Smooth muscle cell (in vitro differentiated cells): ENCODE measurements around the gene GCLM. TPM values are rescaled to one million over a fixed set of nuclear protein-coding genes. Genes with fewer than 3 reads are reported as not detected.
A peak's percentile ranks its signal among the peaks of the same experiment; 100 is the strongest.

Source experiments
- DNase-seq: peaks from one replicate; lab custom pipeline; 2025; ENCODE audit not compliant: unreplicated experiment; lab: John Stamatoyannopoulos, UW
- H2AFZ ChIP-seq: fragments of 200-600 bp; sonication (generic); 2 replicates; pipeline ENCODE4 v1.6.0; 2016; ENCODE audit warnings: antibody characterized with exemption, low read depth, mild to moderate bottlenecking
- H3F3A ChIP-seq: fragments of 200-600 bp; sonication (generic); 2 replicates; pipeline ENCODE4 v1.6.0; 2017; ENCODE audit warnings: antibody characterized with exemption, low read depth
- H3K27ac ChIP-seq: fragments of 200-600 bp; sonication (generic); 2 replicates; pipeline ENCODE4 v1.5.1; 2016; ENCODE audit warnings: low read depth, mild to moderate bottlenecking
- H3K27me3 ChIP-seq: fragments of 200-600 bp; sonication (generic); 2 replicates; pipeline ENCODE4 v1.6.1; 2016; ENCODE audit warnings: low read depth, mild to moderate bottlenecking
- H3K36me3 ChIP-seq: fragments of 200-600 bp; sonication (generic); 2 replicates; pipeline ENCODE4 v1.5.1; 2016; ENCODE audit warnings: low read depth
- H3K4me1 ChIP-seq: fragments of 200-600 bp; sonication (generic); 2 replicates; pipeline ENCODE4 v1.5.1; 2016; ENCODE audit warnings: low read depth
- H3K4me2 ChIP-seq: fragments of 200-600 bp; sonication (generic); 2 replicates; pipeline ENCODE4 v1.6.0; 2016; ENCODE audit warnings: mild to moderate bottlenecking
- H3K4me3 ChIP-seq: fragments of 200-600 bp; sonication (generic); 2 replicates; pipeline ENCODE4 v1.5.1; 2016; ENCODE audit warnings: mild to moderate bottlenecking
- H3K79me2 ChIP-seq: fragments of 200-600 bp; sonication (generic); 2 replicates; pipeline ENCODE4 v1.6.0; 2016; ENCODE audit warnings: low read depth, mild to moderate bottlenecking
- H3K9ac ChIP-seq: fragments of 200-600 bp; sonication (generic); 2 replicates; pipeline ENCODE4 v1.6.0; 2016; ENCODE audit warnings: low read depth
- H3K9me3 ChIP-seq: fragments of 200-600 bp; sonication (generic); replicated peaks from 2 replicates; pipeline ENCODE4 v1.5.1; 2016; ENCODE audit warnings: low read depth
- H4K20me1 ChIP-seq: fragments of 200-600 bp; sonication (generic); 2 replicates; pipeline ENCODE4 v1.6.0; 2016; ENCODE audit warnings: low read depth
- WGBS: methylation state at CpG from one replicate; pipeline ENCODE4 v1.1.7; 2016; ENCODE audit warnings: low lambda C conversion rate; 5-methylcytosine and 5-hydroxymethylcytosine counted together
- polyA plus RNA-seq: library from polyadenylated mRNA; unstranded; fragments of >200 nt; fragmentation: Nextera tagmentation; extraction: Ambion mirVana; gene quantifications from 2 replicates; pipeline ENCODE4 v1.2.1, GENCODE V29; 2016
- total RNA-seq: library from RNA; depleted of rRNA; stranded (reverse); fragments of >200 nt; gene quantifications from 2 replicates; pipeline ENCODE4 v1.2.3, GENCODE V29; 2014
- TF ChIP-seq, protein P1 (sequence below): fragments of 200-600 bp; sonication (generic); IDR thresholded peaks from 2 replicates; pipeline ENCODE4 v1.5.1; 2017; ENCODE audit warnings: borderline replicate concordance, mild to moderate bottlenecking, antibody characterized with exemption; ENCODE audit not compliant: insufficient read depth, poor library complexity, severe bottlenecking

Gene GCLM
- total and polyA plus RNA-seq, 2 experiments from 2014 or later: 9.7 to 15.9 TPM

- H3K4me1 ChIP-seq: peaks cover 9% of the 10 kb centered on the region
- peak within 1 kb of the TSS; percentile 81 for H3K4me2 ChIP-seq
- peaks cover 8% of the 10 kb centered on the region for H3F3A ChIP-seq
- peak; percentile 50 for DNase-seq
- peak within 1 kb of the TSS; percentile 63 for H2AFZ ChIP-seq
- peaks cover 8% of the 10 kb centered on the region for H4K20me1 ChIP-seq
- WGBS: 2% methylated on average over 50 of the region's 50 CpGs
- peak within 1 kb of the TSS; percentile 90 for H3K9ac ChIP-seq
- H3K27ac ChIP-seq: peak within 1 kb of the TSS; percentile 85
- peaks cover 33% of the 10 kb centered on the region for H3K79me2 ChIP-seq
- no peaks in the 10 kb centered on the region for H3K9me3 ChIP-seq
- TF ChIP-seq, protein P1, sequence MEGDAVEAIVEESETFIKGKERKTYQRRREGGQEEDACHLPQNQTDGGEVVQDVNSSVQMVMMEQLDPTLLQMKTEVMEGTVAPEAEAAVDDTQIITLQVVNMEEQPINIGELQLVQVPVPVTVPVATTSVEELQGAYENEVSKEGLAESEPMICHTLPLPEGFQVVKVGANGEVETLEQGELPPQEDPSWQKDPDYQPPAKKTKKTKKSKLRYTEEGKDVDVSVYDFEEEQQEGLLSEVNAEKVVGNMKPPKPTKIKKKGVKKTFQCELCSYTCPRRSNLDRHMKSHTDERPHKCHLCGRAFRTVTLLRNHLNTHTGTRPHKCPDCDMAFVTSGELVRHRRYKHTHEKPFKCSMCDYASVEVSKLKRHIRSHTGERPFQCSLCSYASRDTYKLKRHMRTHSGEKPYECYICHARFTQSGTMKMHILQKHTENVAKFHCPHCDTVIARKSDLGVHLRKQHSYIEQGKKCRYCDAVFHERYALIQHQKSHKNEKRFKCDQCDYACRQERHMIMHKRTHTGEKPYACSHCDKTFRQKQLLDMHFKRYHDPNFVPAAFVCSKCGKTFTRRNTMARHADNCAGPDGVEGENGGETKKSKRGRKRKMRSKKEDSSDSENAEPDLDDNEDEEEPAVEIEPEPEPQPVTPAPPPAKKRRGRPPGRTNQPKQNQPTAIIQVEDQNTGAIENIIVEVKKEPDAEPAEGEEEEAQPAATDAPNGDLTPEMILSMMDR: no peak
- H3K4me3 ChIP-seq: peak within 1 kb of the TSS; percentile 73
- H3K27me3 ChIP-seq: no peaks in the 10 kb centered on the region
- no peaks in the 10 kb centered on the region for H3K36me3 ChIP-seq
These were observed 30.2 kb downstream of the GCLM start, which contains the start of gene DNTTIP2 for GRCh38 chr1:93878889-93879586. Gene DNTTIP2, minus strand, starts transcription at chr1:93879206. Its CDS starts 58 bp downstream, at chr1:93879148.

DNA sequence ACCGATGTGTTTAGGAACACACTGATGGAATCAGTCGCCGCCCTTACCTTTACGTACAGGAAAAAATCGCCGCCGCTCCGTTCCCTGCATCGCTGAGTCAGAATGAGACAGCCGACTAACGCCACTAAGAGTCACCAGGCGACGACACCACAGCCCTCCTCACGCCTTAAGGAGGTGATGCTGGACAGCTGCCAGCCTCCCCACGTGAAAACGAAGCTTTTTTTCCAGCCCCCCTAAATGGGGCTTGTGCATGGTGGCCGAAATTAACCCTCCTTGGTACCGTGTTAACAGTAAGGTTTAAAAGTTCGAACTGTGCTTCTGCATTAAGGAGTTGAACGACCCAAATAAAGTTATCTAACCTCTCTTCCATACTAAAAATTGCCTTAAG lies 30.7 kb downstream of the GCLM start:
- no peaks in the 10 kb centered on the region for H3K27me3 ChIP-seq
- DNase-seq: peak; percentile 1
- peaks cover 8% of the 10 kb centered on the region for H3F3A ChIP-seq
- no peaks in the 10 kb centered on the region for H3K9me3 ChIP-seq
- H3K4me2 ChIP-seq: peak overlapping the region; percentile 81
- WGBS: 1% methylated on average over 20 of the region's 20 CpGs
- peak overlapping the region; percentile 85 for H3K27ac ChIP-seq
- H3K79me2 ChIP-seq: peaks cover 36% of the 10 kb centered on the region
- H3K36me3 ChIP-seq: peaks cover 5% of the 10 kb centered on the region
- H2AFZ ChIP-seq: peak overlapping the region; percentile 63
- TF ChIP-seq, protein P1: no peak
- peak overlapping the region; percentile 73 for H3K4me3 ChIP-seq
- peaks cover 14% of the 10 kb centered on the region for H4K20me1 ChIP-seq
- peaks cover 9% of the 10 kb centered on the region for H3K4me1 ChIP-seq
- H3K9ac ChIP-seq: peak overlapping the region; percentile 90

- TF ChIP-seq, protein P1: no peak
- peak overlapping the region; percentile 81 for H3K4me2 ChIP-seq
- H3K4me1 ChIP-seq: peaks cover 9% of the 10 kb centered on the region
- peak overlapping the region; percentile 85 for H3K27ac ChIP-seq
- peaks cover 13% of the 10 kb centered on the region for H3K36me3 ChIP-seq
- H3K4me3 ChIP-seq: no peak overlapping the region
- H4K20me1 ChIP-seq: peaks cover 16% of the 10 kb centered on the region
- DNase-seq: no peak
- peaks cover 8% of the 10 kb centered on the region for H3F3A ChIP-seq
- no peaks in the 10 kb centered on the region for H3K9me3 ChIP-seq
- H3K27me3 ChIP-seq: no peaks in the 10 kb centered on the region
- H3K79me2 ChIP-seq: peaks cover 38% of the 10 kb centered on the region
- WGBS: 96% methylated on average over 4 of the region's 4 CpGs
- H2AFZ ChIP-seq: no peak overlapping the region
- H3K9ac ChIP-seq: peak overlapping the region; percentile 90
These were observed 31.7 kb downstream of the GCLM start for GRCh38 chr1:93877529-93877928.

- no peak overlapping the region for H2AFZ ChIP-seq
- no peaks in the 10 kb centered on the region for H3K9me3 ChIP-seq
- WGBS: 94% methylated on average over 1 of the region's 1 CpG
- H3K27me3 ChIP-seq: no peaks in the 10 kb centered on the region
- no peak for DNase-seq
- H3K27ac ChIP-seq: no peak overlapping the region
- H4K20me1 ChIP-seq: peaks cover 16% of the 10 kb centered on the region
- H3F3A ChIP-seq: peaks cover 8% of the 10 kb centered on the region
- H3K36me3 ChIP-seq: peaks cover 26% of the 10 kb centered on the region
- TF ChIP-seq, protein P1: no peak
- H3K4me2 ChIP-seq: peak overlapping the region; percentile 12
- no peak overlapping the region for H3K9ac ChIP-seq
- H3K79me2 ChIP-seq: peaks cover 38% of the 10 kb centered on the region
- H3K4me3 ChIP-seq: no peak overlapping the region
- H3K4me1 ChIP-seq: peaks cover 9% of the 10 kb centered on the region
These were observed 33.0 kb downstream of the GCLM start for GRCh38 chr1:93876244-93876643.
